GM15510 (cell line): Measurements from ENCODE around the gene SOCS1.

ENCODE experiments used
- POLR2A ChIP-seq: IDR thresholded peaks from 3 replicates; pipeline ENCODE4 v1.6.1; 2011; ENCODE audit warnings: borderline replicate concordance; ENCODE audit not compliant: insufficient read length; ENCODE audit errors: extremely low read depth

Gene SOCS1

GRCh38 chr16:11273721-11274324 lies 17.8 kb upstream of the SOCS1 start:
- TF ChIP-seq POLR2A = no peak

DNA sequence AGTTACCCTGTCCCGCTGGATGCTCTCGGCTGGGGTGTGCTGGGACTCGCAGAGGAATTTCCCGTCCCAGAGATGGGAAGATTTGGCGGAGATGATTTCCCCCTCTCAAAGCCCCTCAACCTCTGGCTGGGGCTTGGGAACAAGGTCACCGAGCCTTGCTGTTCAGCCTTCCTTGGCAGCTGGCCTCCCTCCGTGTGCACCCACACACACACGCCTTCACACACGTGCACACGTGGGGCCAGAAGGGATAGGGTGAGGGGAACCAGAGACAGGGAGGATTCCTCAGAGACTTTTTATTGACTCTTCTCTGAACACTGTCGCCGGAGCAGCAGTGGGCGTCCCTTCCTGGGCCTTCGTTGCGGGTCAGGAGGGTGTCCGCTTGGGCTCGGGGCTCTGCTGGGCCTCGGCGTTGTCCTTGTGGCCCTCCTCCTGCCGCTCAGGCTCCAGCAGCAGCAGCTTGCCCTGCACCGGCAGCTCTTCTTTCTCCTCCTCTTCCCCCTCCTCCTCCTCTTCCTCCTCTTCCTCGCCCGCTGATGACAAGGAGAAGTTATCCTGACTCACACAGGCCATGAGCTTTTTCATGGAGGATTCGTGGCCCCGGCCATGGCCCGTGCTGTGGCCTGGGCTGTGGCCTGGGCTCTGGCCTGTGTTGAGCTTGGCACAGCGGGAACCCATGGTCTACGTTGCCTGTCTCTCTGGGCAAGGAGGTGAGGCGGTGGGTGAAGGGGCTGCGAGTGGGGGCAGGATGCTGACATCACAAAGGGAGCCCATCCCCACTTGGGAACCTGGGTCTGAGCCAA lies 17.1 kb upstream of the SOCS1 start, which contains the start of gene PRM3:
PRM3 (minus strand) TSS at position 709 of the 800 bp plus-strand sequence; CDS start at position 675, 34 bp downstream.
- TF ChIP-seq POLR2A = no peak

- no peak for TF ChIP-seq POLR2A
These were observed 16.5 kb upstream of the SOCS1 start for GRCh38 chr16:11272484-11272883.

DNA sequence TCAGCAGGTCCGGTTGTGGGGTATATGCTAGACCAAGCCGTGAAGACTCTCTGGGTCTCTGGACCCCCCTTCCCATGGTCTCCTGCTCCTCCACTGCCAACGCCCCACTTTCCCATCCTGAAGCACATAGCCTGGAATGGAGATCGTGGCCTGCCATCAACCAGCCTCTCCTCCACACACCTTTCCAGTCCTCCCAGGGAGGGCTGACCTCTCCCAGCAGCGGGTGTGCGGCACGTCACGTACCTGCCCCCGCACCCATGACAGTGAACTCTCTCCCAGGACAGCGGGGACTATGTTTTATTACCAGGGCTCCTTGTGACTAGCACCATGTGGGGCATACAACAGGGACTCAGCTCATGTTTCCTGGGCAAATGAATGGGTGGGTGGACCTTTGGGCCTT lies 15.6 kb upstream of the SOCS1 start:
- TF ChIP-seq POLR2A = no peak

- no peak for TF ChIP-seq POLR2A
These were observed 14.7 kb upstream of the SOCS1 start for GRCh38 chr16:11270602-11271162.

DNA sequence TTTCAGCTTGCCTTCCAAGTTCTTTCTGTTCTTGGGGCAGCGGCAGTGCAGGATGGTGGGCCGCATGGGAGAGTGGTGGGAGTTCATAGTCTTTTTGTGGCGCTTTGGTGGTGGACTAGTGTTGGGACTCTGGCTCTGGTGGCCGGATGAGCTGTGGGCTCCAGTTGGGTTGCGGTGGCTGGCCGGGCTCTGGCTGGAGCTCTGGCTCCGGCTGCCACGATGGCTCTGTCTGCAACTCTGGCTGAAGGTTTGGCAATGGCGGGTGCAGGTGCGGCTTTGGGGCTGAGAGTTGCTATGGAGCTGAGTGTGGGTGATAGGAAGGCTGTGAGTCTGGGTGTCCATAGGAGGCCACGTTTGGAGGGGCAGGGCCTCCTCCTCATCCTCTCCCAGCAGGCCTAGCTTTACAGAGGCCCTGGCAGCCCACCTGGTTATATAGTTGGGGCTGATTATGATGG lies 12.9 kb upstream of the SOCS1 start, which contains the start of gene TNP2:
TNP2 (minus strand) TSS at position 405 of the 455 bp plus-strand sequence; CDS start at position 342, 63 bp downstream.
- TF ChIP-seq POLR2A = no peak

DNA sequence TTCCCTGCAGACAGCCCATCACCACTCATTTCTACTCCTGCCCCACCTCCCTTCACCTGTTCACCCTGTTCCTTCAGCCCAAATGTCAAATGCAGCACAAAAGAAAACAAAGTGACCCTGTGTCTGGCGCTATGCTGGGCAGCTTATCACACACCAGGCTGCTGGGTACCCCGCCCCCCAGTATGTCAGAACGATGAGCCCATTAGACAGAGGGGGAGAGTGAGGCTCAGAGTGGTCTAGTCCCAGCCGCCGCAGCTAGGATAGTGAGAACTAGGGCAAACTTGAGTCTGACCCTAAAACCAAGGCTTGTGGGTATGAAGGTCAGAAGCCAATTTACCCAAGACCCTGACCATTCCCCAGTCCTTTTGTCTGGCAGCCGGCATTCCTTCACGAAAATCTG lies 9.1 kb upstream of the SOCS1 start:
- no peak for TF ChIP-seq POLR2A

DNA sequence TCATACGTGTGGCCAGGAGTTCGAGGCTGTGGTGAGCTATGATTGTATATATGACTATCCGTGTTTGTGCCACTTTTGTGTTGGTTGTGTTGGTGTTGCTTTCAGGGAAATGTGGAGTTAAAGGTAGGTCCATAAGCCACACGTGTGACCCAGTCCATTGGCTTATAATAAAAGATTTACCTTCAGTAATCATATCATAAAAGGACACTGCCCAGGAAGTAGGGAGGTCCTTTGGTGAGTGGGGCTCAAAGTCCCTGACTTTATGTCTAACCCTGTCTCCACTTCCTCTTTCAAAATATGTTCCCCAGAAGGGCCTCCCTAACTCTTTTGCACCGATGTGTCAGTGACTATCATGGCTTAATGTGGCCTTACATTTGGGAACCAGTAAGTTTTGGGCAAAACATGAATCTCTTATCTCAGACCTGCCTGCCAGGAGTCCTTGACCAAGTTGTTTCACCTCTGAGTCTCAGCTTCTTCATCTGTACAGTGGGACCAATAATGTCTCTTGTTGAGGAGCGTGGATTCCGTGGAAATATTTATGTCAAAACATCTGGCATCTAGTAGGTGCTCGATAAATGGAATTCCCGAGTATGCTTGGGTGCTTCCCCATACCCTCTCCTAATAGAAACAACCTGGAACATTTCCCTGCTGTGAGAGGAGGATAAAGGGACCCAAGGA lies 8.3 kb upstream of the SOCS1 start:
- no peak for TF ChIP-seq POLR2A

- TF ChIP-seq POLR2A = no peak
These were observed 7.7 kb upstream of the SOCS1 start for GRCh38 chr16:11263737-11264136.

- no peak for TF ChIP-seq POLR2A
These were observed 6.9 kb upstream of the SOCS1 start for GRCh38 chr16:11262915-11263314.

- TF ChIP-seq POLR2A = no peak
These were observed 4.6 kb upstream of the SOCS1 start for GRCh38 chr16:11260596-11260966.

DNA sequence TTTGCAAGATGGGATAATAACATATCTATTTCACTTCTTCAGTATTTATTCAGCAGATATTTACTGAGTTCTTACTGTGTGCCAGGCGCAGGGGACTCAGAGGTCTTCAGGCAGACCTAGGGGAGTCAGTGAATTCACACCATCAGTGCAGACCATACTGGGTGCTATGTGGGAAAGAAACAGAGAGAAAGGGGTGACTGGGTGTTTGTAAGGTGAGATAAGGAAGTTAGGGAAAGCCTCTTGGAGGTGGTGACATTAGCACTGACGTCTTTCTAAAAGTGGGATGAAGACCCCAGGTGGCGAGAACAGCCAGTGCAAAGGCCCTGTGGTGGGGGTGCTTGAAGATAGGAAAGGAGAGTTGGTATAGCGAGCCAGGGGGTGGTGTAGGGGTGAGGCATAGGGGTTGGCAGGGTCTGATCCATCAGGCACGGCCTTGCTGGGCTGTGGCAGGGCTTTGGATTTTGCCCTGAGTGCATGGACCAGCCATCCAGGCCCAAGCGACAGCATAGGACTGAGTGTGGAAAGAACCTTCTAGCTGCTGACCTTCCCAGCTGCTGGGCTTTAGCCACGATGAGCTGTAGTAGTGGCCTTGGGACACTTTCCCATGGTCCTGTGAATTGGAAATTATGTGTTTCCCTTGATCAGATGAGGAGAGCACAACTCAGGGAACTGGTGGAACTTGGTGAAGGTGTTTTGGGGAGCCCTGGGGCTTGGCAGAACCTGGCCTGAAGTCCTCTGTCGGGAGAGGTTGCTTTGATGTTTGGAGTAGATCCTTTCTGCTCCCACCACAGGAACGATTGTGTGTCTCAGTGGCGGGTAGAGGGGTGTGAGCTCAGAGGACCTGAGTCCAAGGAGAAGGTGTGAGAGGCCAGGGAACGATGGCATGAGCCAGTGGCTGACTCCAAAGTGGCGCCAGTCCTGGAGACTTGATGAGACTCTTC lies 3.9 kb upstream of the SOCS1 start:
- no peak for TF ChIP-seq POLR2A

DNA sequence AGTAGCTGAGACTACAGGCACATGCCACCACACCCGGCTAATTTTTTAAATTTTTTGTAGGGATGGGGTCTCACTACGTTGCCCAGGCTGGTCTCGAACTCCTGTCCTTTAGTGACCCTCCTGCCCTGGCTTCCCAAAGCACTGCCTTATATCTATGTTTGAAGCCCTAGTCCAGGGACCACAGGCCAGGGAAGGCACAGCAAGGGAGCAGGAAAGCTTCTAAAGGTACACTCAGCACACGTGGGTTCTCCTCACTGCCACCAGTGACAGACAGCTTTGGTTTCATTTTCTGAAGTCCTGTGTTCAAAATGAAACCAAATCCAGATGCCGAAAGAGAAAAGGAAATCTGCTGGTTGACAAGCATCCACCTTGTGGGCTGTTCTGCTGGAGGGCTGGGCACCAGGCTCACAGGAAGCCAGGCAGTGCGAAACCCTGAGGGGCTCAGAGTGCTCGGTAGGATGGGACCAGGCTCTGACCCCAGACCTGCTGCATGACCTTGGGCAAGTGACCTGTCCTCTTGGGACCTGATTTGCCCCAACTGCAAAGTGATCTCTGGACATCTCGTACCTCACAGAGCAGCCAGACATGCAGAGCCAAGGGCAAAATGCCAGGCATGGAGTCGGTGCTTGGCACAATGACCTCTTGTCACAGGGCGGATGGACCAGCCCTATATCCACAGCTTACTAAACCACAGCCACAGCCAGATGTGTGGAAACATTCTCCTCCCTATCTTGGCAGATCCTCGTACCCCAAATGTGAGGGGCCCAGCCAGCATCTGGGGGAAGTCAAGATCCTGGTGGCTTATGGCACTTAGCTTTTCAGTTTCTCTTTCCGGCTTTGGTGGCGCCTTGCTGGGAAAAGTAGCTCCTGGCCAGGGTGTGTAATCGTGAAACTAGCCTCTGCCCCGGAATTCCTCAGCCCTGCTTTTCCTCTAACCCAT lies 2.8 kb upstream of the SOCS1 start:
- TF ChIP-seq POLR2A = no peak
